ENCODE measurements around the gene SH3RF1. TPM values are rescaled to one million over a fixed set of nuclear protein-coding genes. Genes with fewer than 3 reads are reported as not detected.
A peak's percentile ranks its signal among the peaks of the same experiment; 100 is the strongest.

Gene SH3RF1
- total and polyA plus RNA-seq, 10 of the 15 experiments (the other 5 are each of a cell fraction or from before 2014, with no cell fraction given) = 4.5 to 22.5 (median 10.4) TPM

GRCh38 chr4:169234137-169234855 is 36.5 kb downstream of the SH3RF1 start:
- TF ChIP-seq CBFB (IDR thresholded peaks at IDR 0.05; ENCODE audit: low read depth) (no peak), STAT1 (conservative IDR thresholded peaks at IDR 0.05) (no peak), RUNX3 (IDR thresholded peaks at IDR 0.05; ENCODE audit: low read length) (no peak)
- ChIA-PET POLR2A (interaction anchor here (0.9 kb wide), 1 partner anchor 9 kb away, joined by 3 read pairs; no protein-coding TSS in a partner anchor), CTCF (interaction anchor here (1.3 kb wide), 1 partner anchor 18 kb away, joined by 4 read pairs; no protein-coding TSS in a partner anchor), SMC1A (ENCODE audit: uncharacterized antibody, unreplicated experiment) (interaction anchor here (1.9 kb wide), 1 partner anchor 12 kb away, joined by 7 read pairs; no protein-coding TSS in a partner anchor), RAD21 (ENCODE audit: unreplicated experiment) (interaction anchor here (1.2 kb wide), 1 partner anchor 9 kb away, joined by 3 read pairs; no protein-coding TSS in a partner anchor)
- H4K20me1 ChIP-seq (ENCODE audit: control insufficient read depth, insufficient read depth) = no peaks in the 10 kb centered on the region
- BruUV-seq (replicated peaks) = TSS peak; percentile 5
- ATAC-seq (no peak), FAIRE-seq (peak; percentile 69), DNase-seq (ENCODE audit: low read depth, low spot score) (no peak)
- H3K27ac ChIP-seq (ENCODE audit: control insufficient read depth, insufficient read depth) = no peak overlapping the region
- in situ Hi-C loops (cut with MboI) (no loop called here), intact Hi-C loops (cut with micrococcal nuclease; ENCODE audit: unreplicated experiment) (no loop called here)
- no peak overlapping the region for H2AFZ ChIP-seq (ENCODE audit: control insufficient read depth, low read depth, low read length)
- no peak overlapping the region for H3K4me3 ChIP-seq
- no peak overlapping the region for H3K4me2 ChIP-seq (ENCODE audit: control insufficient read depth, insufficient read depth)
- H3K27me3 ChIP-seq (replicated peaks in 1 of 2; ENCODE audit: control insufficient read depth in 2 of 2, insufficient read depth in 2 of 2, low read length in 1 of 2) = no peaks in the 10 kb centered on the region
- no peaks in the 10 kb centered on the region for H3K4me1 ChIP-seq (ENCODE audit: control insufficient read depth, insufficient read depth, low read length)
- H3K9me3 ChIP-seq (replicated peaks; ENCODE audit: control insufficient read depth, insufficient read depth, low read length) = no peaks in the 10 kb centered on the region; the same call in 2 of the 3 replicates
- WGBS (ENCODE audit: insufficient coverage, insufficient replicate concordance, low lambda C conversion rate, missing lambda C conversion rate) = 76% methylated on average over 7 of the region's 7 CpGs
- no peaks in the 10 kb centered on the region for H3K36me3 ChIP-seq (ENCODE audit: control insufficient read depth in 2 of 2, insufficient read depth in 2 of 2, low read length in 1 of 2)
- peaks cover 9% of the 10 kb centered on the region for H3K79me2 ChIP-seq (ENCODE audit: control insufficient read depth, insufficient read depth, low read length)
- no peak overlapping the region for H3K9ac ChIP-seq (ENCODE audit: control insufficient read depth, insufficient read depth, low read length)

GRCh38 chr4:169233691-169234090 is 37.1 kb downstream of the SH3RF1 start:
- in situ Hi-C loops (cut with MboI) = no loop called here
- H2AFZ ChIP-seq (ENCODE audit: control insufficient read depth, low read depth, low read length) = no peak overlapping the region
- H3K4me1 ChIP-seq (ENCODE audit: control insufficient read depth, insufficient read depth, low read length) = no peaks in the 10 kb centered on the region
- no peaks in the 10 kb centered on the region for H4K20me1 ChIP-seq (ENCODE audit: control insufficient read depth, insufficient read depth)
- ATAC-seq (no peak), FAIRE-seq (no peak), DNase-seq (ENCODE audit: low read depth, low spot score) (no peak)
- WGBS (ENCODE audit: insufficient coverage, insufficient replicate concordance, low lambda C conversion rate, missing lambda C conversion rate) = 91% methylated on average over 4 of the region's 4 CpGs
- POLR2A ChIA-PET = no interaction called here
- H3K27me3 ChIP-seq (replicated peaks in 1 of 2; ENCODE audit: control insufficient read depth in 2 of 2, insufficient read depth in 2 of 2, low read length in 1 of 2) = no peaks in the 10 kb centered on the region
- H3K9ac ChIP-seq (ENCODE audit: control insufficient read depth, insufficient read depth, low read length) = no peak overlapping the region
- no peak overlapping the region for H3K27ac ChIP-seq (ENCODE audit: control insufficient read depth, insufficient read depth)
- no peak overlapping the region for H3K4me3 ChIP-seq
- no TSS peak for BruUV-seq (replicated peaks)
- no peaks in the 10 kb centered on the region for H3K36me3 ChIP-seq (ENCODE audit: control insufficient read depth in 2 of 2, insufficient read depth in 2 of 2, low read length in 1 of 2)
- no peak overlapping the region for H3K4me2 ChIP-seq (ENCODE audit: control insufficient read depth, insufficient read depth)
- no peaks in the 10 kb centered on the region; the same call in 2 of the 3 replicates for H3K9me3 ChIP-seq (replicated peaks; ENCODE audit: control insufficient read depth, insufficient read depth, low read length)
- CTCF ChIA-PET = interaction anchor here (0.6 to 1.3 kb wide), 2 partner anchors 19 to 340 kb away, joined by 3 to 4 read pairs; no protein-coding TSS in a partner anchor
- peaks cover 9% of the 10 kb centered on the region for H3K79me2 ChIP-seq (ENCODE audit: control insufficient read depth, insufficient read depth, low read length)
- SMC1A ChIA-PET (ENCODE audit: uncharacterized antibody, unreplicated experiment) = interaction anchor here (0.7 to 1.9 kb wide), 2 partner anchors 9 to 13 kb away, joined by 3 to 7 read pairs; no protein-coding TSS in a partner anchor
- RAD21 ChIA-PET (ENCODE audit: unreplicated experiment) = no interaction called here
- intact Hi-C loops (cut with micrococcal nuclease; ENCODE audit: unreplicated experiment) = no loop called here
- TF ChIP-seq CEBPB (IDR thresholded peaks at IDR 0.05; ENCODE audit: borderline replicate concordance in 1 of 2, low read depth in 2 of 2, low read length in 2 of 2) (no peak), HDGF (IDR thresholded peaks at IDR 0.05) (no peak), NFXL1 (IDR thresholded peaks at IDR 0.05; ENCODE audit: borderline replicate concordance) (no peak), NR2F1 (conservative IDR thresholded peaks at IDR 0.05) (no peak), SPI1 (IDR thresholded peaks at IDR 0.05; ENCODE audit: borderline replicate concordance, insufficient read depth, low read depth, low read length) (no peak)
- TF ChIP-seq, protein P1, sequence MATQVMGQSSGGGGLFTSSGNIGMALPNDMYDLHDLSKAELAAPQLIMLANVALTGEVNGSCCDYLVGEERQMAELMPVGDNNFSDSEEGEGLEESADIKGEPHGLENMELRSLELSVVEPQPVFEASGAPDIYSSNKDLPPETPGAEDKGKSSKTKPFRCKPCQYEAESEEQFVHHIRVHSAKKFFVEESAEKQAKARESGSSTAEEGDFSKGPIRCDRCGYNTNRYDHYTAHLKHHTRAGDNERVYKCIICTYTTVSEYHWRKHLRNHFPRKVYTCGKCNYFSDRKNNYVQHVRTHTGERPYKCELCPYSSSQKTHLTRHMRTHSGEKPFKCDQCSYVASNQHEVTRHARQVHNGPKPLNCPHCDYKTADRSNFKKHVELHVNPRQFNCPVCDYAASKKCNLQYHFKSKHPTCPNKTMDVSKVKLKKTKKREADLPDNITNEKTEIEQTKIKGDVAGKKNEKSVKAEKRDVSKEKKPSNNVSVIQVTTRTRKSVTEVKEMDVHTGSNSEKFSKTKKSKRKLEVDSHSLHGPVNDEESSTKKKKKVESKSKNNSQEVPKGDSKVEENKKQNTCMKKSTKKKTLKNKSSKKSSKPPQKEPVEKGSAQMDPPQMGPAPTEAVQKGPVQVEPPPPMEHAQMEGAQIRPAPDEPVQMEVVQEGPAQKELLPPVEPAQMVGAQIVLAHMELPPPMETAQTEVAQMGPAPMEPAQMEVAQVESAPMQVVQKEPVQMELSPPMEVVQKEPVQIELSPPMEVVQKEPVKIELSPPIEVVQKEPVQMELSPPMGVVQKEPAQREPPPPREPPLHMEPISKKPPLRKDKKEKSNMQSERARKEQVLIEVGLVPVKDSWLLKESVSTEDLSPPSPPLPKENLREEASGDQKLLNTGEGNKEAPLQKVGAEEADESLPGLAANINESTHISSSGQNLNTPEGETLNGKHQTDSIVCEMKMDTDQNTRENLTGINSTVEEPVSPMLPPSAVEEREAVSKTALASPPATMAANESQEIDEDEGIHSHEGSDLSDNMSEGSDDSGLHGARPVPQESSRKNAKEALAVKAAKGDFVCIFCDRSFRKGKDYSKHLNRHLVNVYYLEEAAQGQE (IDR thresholded peaks at IDR 0.05; ENCODE audit: low read depth, low read length) = no peak

Data from GM12878 (cell line).